K562 (cell line): ENCODE data around the gene RBFOX1. TPM values are rescaled to one million over a fixed set of nuclear protein-coding genes. Genes with fewer than 3 reads are reported as not detected.

Experiments
- ATAC-seq: fragments of 200-7000 bp; cut with Tn5 transposase; 3 replicates; pipeline ENCODE4 v1.9.1; 2020; ENCODE audit warnings: moderate library complexity
- BruUV-seq: library from RNA; stranded (reverse); fragments of 400-500 nt; replicated peaks from 2 replicates; lab custom pipeline; 2021; lab: Mats Ljungman, UMichigan
- CTCF ChIA-PET: fragments of 300-600 bp; formaldehyde crosslinking; extraction: SDS; loops from one replicate; lab custom pipeline; 2021; ENCODE audit warnings: low intra/inter-chr PET ratio; lab: Yijun Ruan, JAX
- POLR2A ChIA-PET: fragments of 300-600, 350-650 bp; sonication (Branson Sonifier 250); formaldehyde crosslinking; extraction: SDS; loops from one replicate; lab custom pipeline; 2021; ENCODE audit warnings: antibody characterized with exemption, inconsistent platforms; lab: Yijun Ruan, JAX
- DNase-seq, 4 experiments: peaks; one replicate each; pipeline versions ENCODE4 v3.0.0 to v3.0.0-alpha.2; 2011 to 2018; ENCODE audit warnings: low spot score in 3 of 4, mixed read lengths in 3 of 4; ENCODE audit errors: extremely low read depth in 1 of 4
- FAIRE-seq: peaks from 2 replicates; lab custom pipeline; 2011; peaks lifted over from hg19 to GRCh38; lab: Jason Lieb, UNC
- H2AFZ ChIP-seq: 2 replicates; pipeline ENCODE4 v1.6.0; 2011; ENCODE audit warnings: low read depth, low read length, control low read depth, inconsistent platforms
- H3K27ac ChIP-seq: fragments of 200-600 bp; 3 replicates; pipeline ENCODE4 v1.8.0; 2011; ENCODE audit warnings: low read depth, mild to moderate bottlenecking, control low read depth, inconsistent platforms, low read length, moderate library complexity, mixed read lengths; ENCODE audit errors: extremely low read depth
- H3K27me3 ChIP-seq, 2 experiments: fragments of 300-600 bp in 1 of 2; 2 replicates in 1 of 2; 3 replicates in 1 of 2; pipeline versions ENCODE4 v1.6.0 to v1.8.0; 2011; ENCODE audit warnings: inconsistent platforms in 2 of 2, low read length in 2 of 2, mild to moderate bottlenecking in 1 of 2, mixed read lengths in 1 of 2, moderate library complexity in 1 of 2; ENCODE audit not compliant: control insufficient read depth in 2 of 2, insufficient read depth in 2 of 2
- H3K36me3 ChIP-seq: fragments of 300-600 bp; 3 replicates; pipeline ENCODE4 v1.8.0; 2011; ENCODE audit warnings: mild to moderate bottlenecking, low read length, inconsistent platforms; ENCODE audit not compliant: control insufficient read depth, insufficient read depth
- H3K4me1 ChIP-seq, 2 experiments: fragments of 200-600 bp in 1 of 2; replicated peaks in 1 of 2; 2 replicates in 1 of 2; 3 replicates in 1 of 2; pipeline versions ENCODE4 v1.5.1 to v1.8.0; 2011; ENCODE audit warnings: inconsistent platforms in 2 of 2, low read length in 2 of 2, mild to moderate bottlenecking in 1 of 2, mixed read lengths in 1 of 2, moderate library complexity in 1 of 2; ENCODE audit not compliant: control insufficient read depth in 2 of 2, insufficient read depth in 2 of 2
- H3K4me2 ChIP-seq: 2 replicates; pipeline ENCODE4 v1.6.1; 2011; ENCODE audit warnings: low read length, control low read depth, inconsistent platforms, mixed read lengths; ENCODE audit not compliant: insufficient read depth
- H3K4me3 ChIP-seq: fragments of 200-600 bp; sonication (generic), shearing (Covaris generic); 2 replicates; pipeline ENCODE4 v1.5.1; 2016; ENCODE audit warnings: control low read depth, inconsistent platforms
- H3K79me2 ChIP-seq: fragments of 200-600 bp; 3 replicates; pipeline ENCODE4 v1.8.0; 2011; ENCODE audit warnings: low read length, inconsistent platforms; ENCODE audit not compliant: control insufficient read depth, insufficient read depth
- H3K9ac ChIP-seq, 2 experiments: 2 replicates each; pipeline versions ENCODE4 v1.6.0 to v1.6.1; 2011; ENCODE audit warnings: low read depth in 2 of 2, low read length in 2 of 2, control low read depth in 1 of 2, inconsistent platforms in 1 of 2, mild to moderate bottlenecking in 1 of 2, mixed read lengths in 1 of 2; ENCODE audit not compliant: insufficient read depth in 1 of 2
- H3K9me1 ChIP-seq: one replicate; pipeline ENCODE4 v1.6.0; 2011; ENCODE audit warnings: inconsistent platforms, mild to moderate bottlenecking, low read length, moderate library complexity; ENCODE audit not compliant: control insufficient read depth, insufficient read depth
- H3K9me3 ChIP-seq: replicated peaks from 2 replicates; pipeline ENCODE4 v1.5.1; 2011; ENCODE audit warnings: low read depth, low read length, inconsistent platforms; ENCODE audit not compliant: control insufficient read depth, insufficient read depth
- H4K20me1 ChIP-seq: replicated peaks from 2 replicates; pipeline ENCODE4 v1.6.1; 2011; ENCODE audit warnings: low read length, inconsistent platforms, mixed read lengths; ENCODE audit not compliant: control insufficient read depth, insufficient read depth
- ARID1B ChIP-seq: fragments of 450-650 bp; IDR thresholded peaks from 2 replicates; pipeline ENCODE4 v1.6.1; 2016; ENCODE audit warnings: antibody characterized with exemption, mild to moderate bottlenecking, inconsistent platforms
- CBFA2T2 ChIP-seq: fragments of 450-650 bp; conservative IDR thresholded peaks from 2 replicates; pipeline ENCODE4 v1.6.1; 2017; ENCODE audit warnings: mild to moderate bottlenecking
- CBFA2T3 ChIP-seq: fragments of 450-650 bp; IDR thresholded peaks from 2 replicates; pipeline ENCODE4 v1.6.1; 2017
- NFXL1 ChIP-seq: fragments of 450-650 bp; formaldehyde crosslinking; IDR thresholded peaks from 2 replicates; pipeline ENCODE4 v1.4.0; 2021; ENCODE audit warnings: mild to moderate bottlenecking
- SMARCC2 ChIP-seq: fragments of 450-650 bp; IDR thresholded peaks from 2 replicates; pipeline ENCODE4 v1.6.1; 2017; ENCODE audit warnings: antibody characterized with exemption, moderate library complexity, mild to moderate bottlenecking, low read depth
- TAL1 ChIP-seq: fragments of 450-650 bp; IDR thresholded peaks from 2 replicates; pipeline ENCODE4 v1.6.1; 2016; ENCODE audit warnings: mild to moderate bottlenecking
- TEAD4 ChIP-seq, 2 experiments: sonication (generic) in 1 of 2; formaldehyde crosslinking in 1 of 2; IDR thresholded peaks; 2 replicates each; pipeline versions ENCODE4 v1.6.1 to v1.8.0; 2012 to 2022; ENCODE audit warnings: borderline replicate concordance in 1 of 2, inconsistent platforms in 1 of 2, low read length in 1 of 2, mild to moderate bottlenecking in 1 of 2, missing genetic modification reagents in 1 of 2
- ZNF507 ChIP-seq: conservative IDR thresholded peaks from 2 replicates; pipeline ENCODE4 v1.6.1; 2017; ENCODE audit warnings: missing genetic modification characterization, missing compliant biosample characterization
- WGBS: fragments of 100-300 bp; shearing (Covaris generic); methylation state at CpG from one replicate; pipeline ENCODE4 v1.1.6; 2016; ENCODE audit warnings: low coverage, mixed read lengths; ENCODE audit not compliant: insufficient coverage; ENCODE audit errors: missing lambda C conversion rate; 5-methylcytosine and 5-hydroxymethylcytosine counted together
- in situ Hi-C: fragments of 300-500 bp; cut with MboI; formaldehyde crosslinking; loops from 4 replicates; pipeline ENCODE4 v1.15.0; 2018; ENCODE audit warnings: inconsistent platforms, mixed read lengths
- intact Hi-C: fragments of 100-400 bp; cut with micrococcal nuclease; formaldehyde crosslinking; loops from 2 replicates; pipeline ENCODE4 v1.14.2; 2022
- polyA plus RNA-seq, 8 experiments: library from polyadenylated mRNA; depleted of rRNA in 4 of 8; stranded (reverse) in 5 of 8; unstranded in 3 of 8; fragments of >200 nt; fragmentation: Nextera tagmentation in 2 of 8; fragmentation: Illumina TruSeq in 1 of 8; extraction: Ambion mirVana in 2 of 8; extraction: Trizol in 1 of 8; gene quantifications; 2 replicates each; pipeline versions ENCODE4 v1.2.1 to v1.2.3, GENCODE V29; 2011 to 2014; ENCODE audit warnings: inconsistent platforms in 1 of 8, missing spikeins in 1 of 8
- total RNA-seq, 7 experiments: library from RNA; depleted of rRNA in 6 of 7; stranded (reverse); fragments of >200 nt in 6 of 7; fragmentation: Illumina TruSeq in 2 of 7; extraction: Trizol in 2 of 7; gene quantifications; 2 replicates each; pipeline versions ENCODE4 v1.2.1 to v1.2.3, GENCODE V29; 2011 to 2021; ENCODE audit warnings: low replicate concordance in 1 of 7

RBFOX1 gene
- total and polyA plus RNA-seq, 9 of the 15 experiments (the other 6 are each of a cell fraction or from before 2014, with no cell fraction given), result 0.03 TPM; not detected in 8

- no peak overlapping the region for H3K27ac ChIP-seq
- CTCF ChIA-PET, result no interaction called here
- H3K9ac ChIP-seq, result no peak overlapping the region
- intact Hi-C loops, result no loop called here
- 0% methylated on average over 5 of the region's 5 CpGs for WGBS
- no peak overlapping the region for H2AFZ ChIP-seq
- H3K79me2 ChIP-seq, result no peaks in the 10 kb centered on the region
- POLR2A ChIA-PET, result no interaction called here
- H3K9me3 ChIP-seq, result no peaks in the 10 kb centered on the region
- in situ Hi-C loops, result no loop called here
- H3K4me2 ChIP-seq, result no peak overlapping the region
- no peaks in the 10 kb centered on the region for H3K9me1 ChIP-seq
- no peak overlapping the region for H3K4me3 ChIP-seq
- no peak for ATAC-seq
- no peaks in the 10 kb centered on the region for H3K27me3 ChIP-seq
- TF ChIP-seq ARID1B, result no peak
- peak; percentile 43; the same call in 1 of the 2 replicates for TF ChIP-seq TEAD4 (IDR thresholded peaks at IDR 0.05; ENCODE audit: low read length)
- TF ChIP-seq TEAD4 (CRISPR knock-in tag; IDR thresholded peaks at IDR 0.05; ENCODE audit: borderline replicate concordance), result no peak
- TF ChIP-seq CBFA2T2, result 0 out of 2 replicates have a peak, but pooled peaks have one; percentile 27
- peak; percentile 47; the same call in 1 of the 2 replicates for TF ChIP-seq TAL1
- TF ChIP-seq NFXL1 (CRISPR knock-in tag), result no peak
- no peak for TF ChIP-seq ZNF507
- TF ChIP-seq CBFA2T3, result peak; percentile 54
- TF ChIP-seq, all 486 proteins: peak for 4
- peak in 1 of 4 experiments; percentile 9 for DNase-seq
- Histone ChIP-seq H4K20me1 (no peaks in the 10 kb centered on the region; the same call in 1 of the 2 replicates), H3K4me1 (no peaks in the 10 kb centered on the region), H3K36me3 (no peaks in the 10 kb centered on the region)
- no peak for FAIRE-seq
- BruUV-seq, result no TSS peak
These were observed 43.6 kb downstream of the RBFOX1 start for GRCh38 chr16:7376227-7376626.

GRCh38 chr16:7377231-7377630 lies 44.6 kb downstream of the RBFOX1 start:
- Histone ChIP-seq H3K9ac (no peak overlapping the region), H3K9me1 (no peaks in the 10 kb centered on the region), H3K4me3 (no peak overlapping the region), H2AFZ (no peak overlapping the region), H3K27ac (no peak overlapping the region), H3K4me1 (no peaks in the 10 kb centered on the region), H3K36me3 (no peaks in the 10 kb centered on the region), H3K9me3 (no peaks in the 10 kb centered on the region), H3K79me2 (no peaks in the 10 kb centered on the region), H4K20me1 (no peaks in the 10 kb centered on the region; the same call in 1 of the 2 replicates), H3K27me3 (no peaks in the 10 kb centered on the region), H3K4me2 (no peak overlapping the region)
- DNase-seq, result no peak
- FAIRE-seq, result no peak
- intact Hi-C loops, result no loop called here
- WGBS, result 0% methylated on average over 5 of the region's 5 CpGs
- BruUV-seq, result no TSS peak
- POLR2A ChIA-PET, result no interaction called here
- no peak for ATAC-seq
- CTCF ChIA-PET, result no interaction called here
- in situ Hi-C loops, result no loop called here
- TF ChIP-seq SMARCC2, result no peak
